ENCODE measurements around the gene ZMYND19.

- TF ChIP-seq CTCF (conservative IDR thresholded peaks at IDR 0.05; ENCODE audit: low read length), result no peak
- TF ChIP-seq EZH2phosphoT487 (IDR thresholded peaks at IDR 0.05; ENCODE audit: borderline replicate concordance), result no peak
Observed at GRCh38 chr9:137606005-137606621, 15.8 kb upstream of the ZMYND19 start.

Measured in Loucy (cell line).